ENCODE data around the gene COA4. TPM values are rescaled to one million over a fixed set of nuclear protein-coding genes. Genes with fewer than 3 reads are reported as not detected.

Gene COA4
- total RNA-seq, 4 donors from 2014 or later: 53.3 to 73.2 (median 57.5) TPM

- peaks cover 0 to 47% (median 27%) of the 10 kb centered on the region in 4 donors for H3K36me3 ChIP-seq
- H3K27ac ChIP-seq (replicated peaks in 1 of 4): no peak overlapping the region
- peaks cover 0 to 3% (median 0%) of the 10 kb centered on the region in 4 donors for H3K4me1 ChIP-seq
- H3K9me3 ChIP-seq: no peaks in the 10 kb centered on the region
- no peak overlapping the region for H3K4me3 ChIP-seq
- no peak for DNase-seq (ENCODE audit: extremely low spot score)
- no peaks in the 10 kb centered on the region for H3K27me3 ChIP-seq
- no peak for TF ChIP-seq POLR2A (IDR thresholded peaks at IDR 0.05; ENCODE audit: low read depth)
- no peak for TF ChIP-seq CTCF (IDR thresholded peaks at IDR 0.05)
- TF ChIP-seq EP300 (IDR thresholded peaks at IDR 0.05): no peak
- no peak for TF ChIP-seq POLR2AphosphoS5 (IDR thresholded peaks at IDR 0.05)
- 80% methylated on average over 2 of the region's 2 CpGs for WGBS
- intact Hi-C loops (cut with DNase I): no loop called here
These were observed 16.4 kb downstream of the COA4 start for GRCh38 chr11:73860202-73860601.

GRCh38 chr11:73859671-73860070, 17.0 kb downstream of the COA4 start:
- Histone ChIP-seq H3K4me3 (no peak overlapping the region), H3K27me3 (no peaks in the 10 kb centered on the region), H3K36me3 (peaks cover 0 to 42% (median 22%) of the 10 kb centered on the region in 4 donors), H3K27ac (replicated peaks in 1 of 4) (no peak overlapping the region), H3K4me1 (no peaks in the 10 kb centered on the region), H3K9me3 (no peaks in the 10 kb centered on the region)
- intact Hi-C loops (cut with DNase I): no loop called here
- 97% methylated on average over 2 of the region's 2 CpGs for WGBS
- TF ChIP-seq EP300 (IDR thresholded peaks at IDR 0.05) (no peak), POLR2A (IDR thresholded peaks at IDR 0.05; ENCODE audit: low read depth) (no peak), CTCF (IDR thresholded peaks at IDR 0.05) (no peak), POLR2AphosphoS5 (IDR thresholded peaks at IDR 0.05) (no peak)
- DNase-seq (ENCODE audit: extremely low spot score): no peak

- 95% methylated on average over 1 of the region's 1 CpG for WGBS
- DNase-seq (ENCODE audit: extremely low spot score): no peak
- TF ChIP-seq POLR2AphosphoS5 (IDR thresholded peaks at IDR 0.05) (no peak), POLR2A (IDR thresholded peaks at IDR 0.05; ENCODE audit: low read depth) (no peak), EP300 (IDR thresholded peaks at IDR 0.05) (no peak), CTCF (IDR thresholded peaks at IDR 0.05) (no peak)
- H3K4me1 ChIP-seq: no peaks in the 10 kb centered on the region
- H3K27me3 ChIP-seq: no peaks in the 10 kb centered on the region
- no peak overlapping the region for H3K4me3 ChIP-seq
- intact Hi-C loops (cut with DNase I): no loop called here
- H3K27ac ChIP-seq (replicated peaks in 1 of 4): no peak overlapping the region
- H3K9me3 ChIP-seq: no peaks in the 10 kb centered on the region
- H3K36me3 ChIP-seq: peaks cover 0 to 21% (median 6%) of the 10 kb centered on the region in 4 donors
These were observed 20.5 kb downstream of the COA4 start for GRCh38 chr11:73856031-73856567.

- DNase-seq (ENCODE audit: extremely low spot score): no peak
- Histone ChIP-seq H3K4me1 (no peaks in the 10 kb centered on the region), H3K27ac (replicated peaks in 1 of 4) (no peak overlapping the region), H3K36me3 (peaks cover 0 to 15% (median 0%) of the 10 kb centered on the region in 4 donors), H3K27me3 (no peaks in the 10 kb centered on the region), H3K9me3 (no peaks in the 10 kb centered on the region), H3K4me3 (no peak overlapping the region)
- intact Hi-C loops (cut with DNase I): no loop called here
- 89% methylated on average over 1 of the region's 1 CpG for WGBS
- TF ChIP-seq POLR2A (IDR thresholded peaks at IDR 0.05; ENCODE audit: low read depth): no peak
- no peak for TF ChIP-seq CTCF (IDR thresholded peaks at IDR 0.05)
- TF ChIP-seq EP300 (IDR thresholded peaks at IDR 0.05): no peak
- TF ChIP-seq POLR2AphosphoS5 (IDR thresholded peaks at IDR 0.05): no peak
These were observed 22.0 kb downstream of the COA4 start for GRCh38 chr11:73854680-73855079.

GRCh38 chr11:73852049-73852448, 24.6 kb downstream of the COA4 start:
- intact Hi-C loops (cut with DNase I): no loop called here
- peaks cover 0 to 32% (median 0%) of the 10 kb centered on the region in 4 donors for H3K36me3 ChIP-seq

More at GRCh38 chr11:73852049-73852448, 24.6 kb downstream of the COA4 start:
- no peak for DNase-seq (ENCODE audit: extremely low spot score)
- WGBS: 91% methylated on average over 3 of the region's 3 CpGs
- Histone ChIP-seq H3K4me3 (no peak overlapping the region), H3K27me3 (no peaks in the 10 kb centered on the region), H3K9me3 (no peaks in the 10 kb centered on the region), H3K27ac (replicated peaks in 1 of 4) (no peak overlapping the region), H3K4me1 (no peaks in the 10 kb centered on the region)
- TF ChIP-seq POLR2A (IDR thresholded peaks at IDR 0.05; ENCODE audit: low read depth): no peak
- no peak for TF ChIP-seq EP300 (IDR thresholded peaks at IDR 0.05)
- no peak for TF ChIP-seq POLR2AphosphoS5 (IDR thresholded peaks at IDR 0.05)
